ACHN (cell line): ENCODE results near the gene LRP5.
"Not testable (repeated sequence)": the region's sequence is repeated elsewhere in the genome, so short reads cannot be mapped to it uniquely, and the experiment has no call there.

Experiments used
- DNase-seq: peaks from one replicate; pipeline ENCODE4 v3.0.0-alpha.2; 2015
- in situ Hi-C: cut with HindIII; loops from 2 replicates; pipeline ENCODE4 v1.10.0; 2017; ENCODE audit warnings: low sequenced_read_pairs, low pct_ligation_motif_present, low pct_unique_long_range_greater_than_20kb

LRP5 gene

DNA sequence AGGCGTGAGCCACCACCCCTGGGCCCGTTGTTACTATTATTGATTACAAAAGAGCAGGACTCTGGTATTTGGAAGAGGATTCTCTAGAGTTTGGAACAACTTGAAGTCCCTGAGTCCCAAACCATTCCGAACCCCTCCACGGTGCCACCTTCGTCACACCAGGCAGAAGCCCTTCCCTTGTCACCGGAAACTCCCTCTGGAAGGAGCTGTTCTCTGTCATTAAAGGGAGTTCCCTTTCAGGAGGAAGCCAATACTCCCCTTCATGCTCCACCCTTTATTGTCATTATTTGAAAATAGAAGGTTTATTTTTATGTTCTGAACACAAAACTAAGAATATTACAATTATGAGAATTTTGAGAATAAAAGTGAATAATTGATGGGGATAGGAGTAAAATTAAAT is 35.5 kb upstream of the LRP5 start:
- in situ Hi-C loops, result no loop called here

GRCh38 chr11:68279676-68280075 is 32.7 kb upstream of the LRP5 start:
- no peak for DNase-seq
- in situ Hi-C loops, result no loop called here

More for the DNA sequence above, 35.5 kb upstream of the LRP5 start:
- no peak for DNase-seq

GRCh38 chr11:68282141-68282860 is 30.1 kb upstream of the LRP5 start:
- in situ Hi-C loops, result no loop called here
- DNase-seq, result no peak

DNA sequence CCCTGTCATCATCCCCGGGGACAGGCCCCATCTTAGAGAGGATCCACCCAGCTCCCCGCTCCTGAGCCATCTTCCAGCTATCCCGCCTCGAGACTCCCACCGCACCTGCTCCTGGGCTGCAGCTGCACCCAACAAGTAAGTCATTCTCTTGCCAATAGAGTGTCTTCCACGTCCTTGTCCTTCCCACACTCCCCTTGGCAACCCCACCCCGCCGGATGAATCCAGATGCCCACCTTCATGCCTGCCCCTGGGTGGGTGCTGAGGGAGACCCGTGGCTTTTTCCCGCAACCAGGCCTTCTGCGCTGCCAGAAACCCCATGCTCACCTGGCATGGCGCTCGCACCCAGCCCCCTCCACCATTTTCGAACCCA is 29.5 kb upstream of the LRP5 start:
- in situ Hi-C loops, result no loop called here
- no peak for DNase-seq

DNA sequence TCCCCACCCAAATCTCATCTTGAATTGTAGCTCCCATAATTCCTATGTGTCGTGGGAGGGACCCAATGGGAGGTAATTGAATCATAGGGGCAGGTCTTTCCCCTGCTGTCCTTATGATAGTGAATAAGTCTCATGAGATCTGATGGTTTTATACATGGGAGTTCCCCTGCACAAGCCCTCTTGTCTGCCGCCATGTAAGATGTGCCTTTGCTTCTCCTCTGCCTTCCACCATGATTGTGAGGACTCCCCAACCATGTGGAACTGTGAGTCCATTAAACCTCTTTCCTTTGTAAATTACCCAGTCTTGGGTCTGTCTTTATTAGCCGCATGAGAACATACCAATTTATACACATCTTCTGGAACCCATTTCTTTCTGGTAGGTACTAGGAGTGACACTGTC is 27.8 kb upstream of the LRP5 start:
- in situ Hi-C loops, DNase-seq: not testable (repeated sequence)

DNA sequence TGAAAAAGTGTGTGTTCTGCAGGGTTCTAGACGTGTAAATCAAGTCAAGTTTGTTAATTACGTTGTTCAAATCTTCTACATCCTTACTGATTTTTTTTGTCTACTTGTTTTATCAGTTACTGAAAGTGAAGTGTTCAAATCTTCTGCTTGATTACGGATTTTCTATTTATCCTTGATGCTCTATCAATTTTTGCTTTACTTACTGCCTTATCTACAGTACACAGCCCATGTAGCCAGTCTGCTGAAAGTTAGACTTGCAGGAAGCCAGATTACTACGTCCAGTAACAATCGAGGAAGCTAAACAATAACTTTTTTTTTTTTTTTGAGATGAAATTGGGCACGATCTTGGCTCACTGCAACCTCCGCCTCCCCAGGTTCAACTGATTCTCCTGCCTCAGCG is 25.0 kb upstream of the LRP5 start:
- in situ Hi-C loops, result no loop called here
- no peak for DNase-seq

GRCh38 chr11:68289456-68289855 is 22.9 kb upstream of the LRP5 start:
- in situ Hi-C loops, result no loop called here
- no peak for DNase-seq

DNA sequence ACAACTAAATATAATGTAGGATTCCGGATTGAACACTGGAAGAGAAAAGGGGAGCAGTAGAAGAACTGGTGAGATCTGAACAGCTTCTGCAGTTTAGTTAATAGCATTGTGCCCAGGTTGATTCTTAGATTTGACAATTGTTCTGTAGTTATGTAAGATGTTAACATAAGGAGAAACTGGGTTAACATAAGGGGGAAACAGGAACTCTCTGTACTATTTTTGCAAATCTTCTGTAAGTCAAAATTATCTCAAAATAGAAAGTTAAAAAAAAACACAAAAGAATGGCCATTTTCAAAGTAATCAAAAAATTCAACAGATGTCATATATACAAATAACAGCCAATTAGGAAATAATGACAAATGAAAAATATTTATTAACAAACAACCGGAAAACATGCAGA is 18.7 kb upstream of the LRP5 start:
- DNase-seq, result no peak
- in situ Hi-C loops, result no loop called here

DNA sequence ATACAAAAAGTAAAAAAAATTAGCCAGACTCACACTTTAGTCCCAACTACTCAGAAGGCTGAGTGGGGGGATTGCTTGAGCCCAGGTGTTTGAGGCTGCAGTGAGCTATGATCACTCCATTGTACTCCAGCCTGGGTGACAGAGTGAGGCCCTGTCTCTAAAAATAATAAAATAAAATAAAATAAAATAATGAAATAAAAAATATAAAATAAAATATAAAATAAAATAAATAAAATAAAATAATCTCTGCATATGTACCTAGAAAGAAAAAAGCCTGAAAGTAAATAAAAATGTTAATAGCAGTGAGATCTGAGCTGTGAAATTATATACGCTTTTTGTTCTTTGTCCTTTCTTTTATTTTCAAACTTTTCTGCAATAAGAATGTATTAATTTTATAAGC is 17.1 kb upstream of the LRP5 start:
- in situ Hi-C loops, result no loop called here
- DNase-seq, result no peak

GRCh38 chr11:68295940-68296339 is 16.5 kb upstream of the LRP5 start:
- DNase-seq, result no peak
- in situ Hi-C loops, result no loop called here

GRCh38 chr11:68296344-68297051 is 15.9 kb upstream of the LRP5 start:
- in situ Hi-C loops, result no loop called here

GRCh38 chr11:68297052-68297378 is 15.4 kb upstream of the LRP5 start:
- DNase-seq, result no peak
- in situ Hi-C loops, result no loop called here

More at GRCh38 chr11:68296344-68297051, 15.9 kb upstream of the LRP5 start:
- DNase-seq, result no peak

- in situ Hi-C loops, result no loop called here
- DNase-seq, result no peak
These were observed 14.9 kb upstream of the LRP5 start for GRCh38 chr11:68297494-68297811.

DNA sequence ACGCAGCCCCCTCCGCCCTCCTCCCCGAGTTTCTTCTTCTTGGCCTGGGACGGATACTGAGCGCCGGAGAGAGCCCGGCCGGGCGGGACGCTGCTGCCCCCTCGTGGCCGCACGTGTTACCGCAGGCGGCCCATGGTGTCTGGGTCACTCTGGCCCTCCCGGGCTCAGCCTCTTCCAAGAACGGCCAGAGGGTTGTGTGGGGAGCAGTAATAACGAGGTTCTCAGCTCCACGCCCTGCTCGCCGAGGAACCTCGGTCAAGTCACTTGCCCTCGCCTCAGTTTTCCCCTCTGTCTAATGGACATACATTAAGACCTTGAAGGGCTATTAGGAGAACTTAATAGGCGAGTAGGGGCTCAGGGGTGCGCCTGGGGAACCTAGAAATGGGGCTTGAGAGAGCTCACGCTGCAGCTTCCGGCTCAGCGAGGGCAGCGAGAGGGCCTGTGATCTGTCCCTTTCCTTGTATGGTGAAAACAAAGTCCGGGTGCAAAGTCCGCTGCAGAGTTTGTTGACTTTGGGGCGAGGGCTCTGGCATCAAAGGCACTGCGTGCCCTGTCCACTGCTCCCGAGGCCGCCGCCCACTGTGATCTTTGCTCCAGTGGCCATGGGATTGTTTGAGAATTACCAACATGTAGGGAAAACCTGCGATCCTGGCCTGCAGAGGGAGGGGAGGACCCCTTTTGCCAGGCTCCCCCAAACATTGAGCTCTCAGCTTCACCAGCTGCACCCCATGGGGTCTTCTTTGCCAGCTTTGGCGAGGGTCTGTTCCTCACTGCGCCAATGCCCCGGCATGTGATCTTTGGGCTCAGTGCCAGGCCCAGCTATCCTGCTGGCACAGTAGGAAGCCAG is 14.4 kb upstream of the LRP5 start:
- in situ Hi-C loops, result no loop called here

DNA sequence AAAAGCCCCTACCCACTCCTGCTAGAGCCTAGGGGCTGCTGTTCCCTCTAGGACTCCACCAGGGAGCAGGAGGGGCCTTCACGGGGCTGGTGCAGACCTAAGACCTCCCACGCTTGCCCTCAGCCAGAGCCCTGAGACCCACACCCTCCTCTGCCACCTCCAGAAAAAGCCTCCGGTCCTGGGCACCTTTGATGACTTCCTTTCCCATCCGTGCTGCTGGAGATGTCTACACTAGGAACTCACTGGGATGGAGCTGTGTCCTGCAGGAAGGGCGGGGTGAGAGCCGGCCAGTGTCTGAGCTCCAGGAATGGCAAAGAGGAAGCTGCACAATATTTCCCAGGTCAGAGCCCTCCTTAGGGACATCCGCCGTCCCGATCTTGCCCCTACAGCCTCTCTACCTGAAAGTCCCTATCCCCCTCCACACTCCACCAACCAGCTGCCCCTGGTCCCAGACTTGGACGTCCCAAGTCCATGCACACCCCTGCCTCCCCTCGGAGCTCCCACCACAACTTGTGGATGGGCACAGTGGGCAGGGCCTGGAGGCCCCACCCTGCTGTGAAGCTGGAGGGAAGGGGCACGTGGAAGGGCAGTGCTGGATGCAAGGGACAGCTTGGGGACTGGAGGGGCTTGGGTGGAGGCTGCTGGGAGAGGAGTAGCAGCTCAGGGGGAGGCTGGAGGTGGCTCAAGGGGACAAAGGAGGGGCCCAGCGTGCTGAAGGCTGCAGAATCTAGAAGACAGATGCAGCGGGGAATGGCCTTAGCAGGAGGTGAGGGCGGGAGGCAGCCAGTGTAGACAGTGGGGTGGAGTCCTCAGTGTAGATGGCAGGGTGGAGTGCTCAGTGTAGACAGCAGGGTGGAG is 13.5 kb upstream of the LRP5 start:
- DNase-seq, result no peak
- in situ Hi-C loops, result no loop called here

More for the DNA sequence above, 14.4 kb upstream of the LRP5 start:
- DNase-seq, result peak; percentile 65

DNA sequence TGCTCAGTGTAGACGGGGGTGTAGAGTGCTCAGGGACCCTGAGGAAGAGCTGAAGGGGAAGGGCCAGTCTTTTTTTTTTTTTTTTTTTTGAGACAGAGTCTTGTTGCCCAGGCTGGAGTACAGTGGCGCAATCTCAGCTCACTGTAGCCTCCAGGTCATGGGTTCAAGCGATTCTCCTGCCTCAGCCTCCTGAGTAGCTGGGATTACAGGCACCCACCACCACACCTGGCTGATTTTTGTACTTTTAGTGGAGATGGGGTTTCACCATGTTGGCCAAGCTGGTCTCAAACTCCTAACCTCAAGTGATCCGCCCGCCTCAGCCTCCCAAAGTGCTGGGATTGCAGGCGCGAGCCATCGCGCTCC is 12.9 kb upstream of the LRP5 start:
- in situ Hi-C loops, DNase-seq: not testable (repeated sequence)

DNA sequence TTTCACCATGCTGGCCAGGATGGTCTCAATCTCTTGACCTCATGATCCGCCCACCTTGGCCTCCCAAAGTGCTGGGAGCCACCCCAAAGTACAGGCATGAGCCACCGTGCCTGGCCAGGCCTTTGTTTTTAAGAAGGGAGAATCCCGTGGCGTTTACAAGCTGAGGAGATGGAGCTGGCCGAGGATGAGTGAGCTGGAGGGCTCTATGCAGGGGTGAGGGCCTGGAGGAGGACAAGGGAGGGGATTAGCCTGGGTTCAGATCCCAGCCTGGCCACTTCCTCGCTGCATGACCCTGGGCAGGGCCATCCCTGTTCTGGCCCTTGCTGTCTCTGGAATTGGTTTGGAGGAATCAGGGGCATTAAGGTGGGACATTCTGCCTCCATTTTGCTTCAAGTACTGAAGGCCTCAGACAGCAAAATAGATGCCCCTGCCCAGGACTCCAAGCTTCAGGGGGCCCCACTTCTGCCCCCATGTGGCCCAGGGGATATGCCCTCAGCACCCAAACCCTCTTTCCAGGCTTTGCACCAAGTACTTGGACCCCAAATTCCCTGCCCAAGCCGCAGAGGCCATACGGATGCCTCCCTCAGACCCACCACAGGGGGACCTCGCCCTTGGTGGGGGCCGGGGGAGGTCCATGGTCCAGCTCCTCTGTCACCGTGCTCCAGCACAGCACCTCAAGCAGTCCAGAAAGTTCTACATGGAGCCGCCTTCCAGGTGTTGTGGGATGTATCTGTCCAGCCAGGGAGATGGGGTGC is 12.1 kb upstream of the LRP5 start:
- in situ Hi-C loops, result no loop called here

DNA sequence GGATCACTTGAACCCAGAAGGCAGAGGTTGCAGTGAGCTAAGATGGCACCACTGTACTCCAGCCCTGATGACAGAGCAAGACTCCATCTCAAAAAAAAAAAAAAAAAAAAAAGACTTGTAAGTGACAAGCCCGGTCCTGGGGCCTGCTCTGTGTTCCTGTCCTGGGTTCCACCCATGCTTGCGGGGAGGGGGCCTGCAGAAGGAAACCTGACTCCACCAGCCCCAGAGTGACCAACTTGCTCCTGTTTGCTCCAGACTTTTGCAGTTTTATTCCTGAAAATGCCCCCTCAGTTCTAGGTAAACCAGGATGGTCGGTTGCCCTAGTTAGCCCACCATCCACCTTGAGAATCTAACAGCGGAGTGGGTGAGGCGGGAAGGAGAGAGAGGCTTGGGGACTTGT is 10.1 kb upstream of the LRP5 start:
- in situ Hi-C loops, result no loop called here
- no peak for DNase-seq

More for the DNA sequence above, 12.1 kb upstream of the LRP5 start:
- no peak for DNase-seq
